SH-SY5Y (cell line): ENCODE results near the gene CMBL.

Experiments used
- GATA2 ChIP-seq: IDR thresholded peaks from 2 replicates; pipeline ENCODE4 v1.6.1; 2011; ENCODE audit warnings: mild to moderate bottlenecking, low read depth, low read length
- GATA3 ChIP-seq: IDR thresholded peaks from 2 replicates; pipeline ENCODE4 v1.6.1; 2011; ENCODE audit warnings: low read depth, mild to moderate bottlenecking, low read length, moderate library complexity

DNA sequence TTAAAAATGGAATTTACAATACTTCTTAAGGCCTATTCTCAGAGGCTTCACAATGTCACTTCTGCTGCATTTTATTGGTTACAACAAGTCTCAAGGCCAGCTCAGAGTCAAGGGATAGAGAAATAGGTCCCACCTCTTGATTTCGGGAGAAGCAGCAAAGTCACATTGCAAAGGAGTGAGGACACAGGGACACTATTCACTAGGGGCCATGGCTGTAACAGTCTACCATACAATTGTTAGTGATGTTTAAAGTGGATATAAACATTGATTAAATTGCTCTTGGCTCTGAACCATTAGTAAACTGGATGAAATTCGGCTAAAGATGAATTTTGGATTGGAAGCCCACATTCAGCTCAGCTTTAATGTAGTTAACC, 21.7 kb upstream of the CMBL start:
- no peak for TF ChIP-seq GATA3
- no peak for TF ChIP-seq GATA2
